WTC11 (cell line): ENCODE measurements around the gene RGMB. TPM values are rescaled to one million over a fixed set of nuclear protein-coding genes. Genes with fewer than 3 reads are reported as not detected.
"Not testable (repeated sequence)": the region's sequence is repeated elsewhere in the genome, so short reads cannot be mapped to it uniquely, and the experiment has no call there.

Experiments used
- ATAC-seq: fragments of 200-7000 bp; cut with Tn5 transposase; 2 replicates; pipeline ENCODE4 v1.10.0; 2021; ENCODE audit warnings: mild to moderate bottlenecking, moderate library complexity
- CTCF ChIA-PET: fragments of 300-600 bp; sonication (Branson Sonifier 250); formaldehyde crosslinking; loops from one replicate; lab custom pipeline; 2021; ENCODE audit warnings: antibody characterized with exemption; lab: Charles Lee
- POLR2A ChIA-PET: fragments of 350-600 bp; sonication (Branson Sonifier 250); formaldehyde crosslinking; loops from one replicate; lab custom pipeline; 2021; ENCODE audit warnings: antibody characterized with exemption; lab: Charles Lee
- DNase-seq: peaks from one replicate; pipeline ENCODE4 v3.0.0; 2021; ENCODE audit warnings: low spot score
- H3K27ac Mint-ChIP-seq: 2 replicates; pipeline ENCODE4 v1.8.0; 2021; ENCODE audit warnings: mixed read lengths
- H3K27me3 Mint-ChIP-seq: 2 replicates; pipeline ENCODE4 v1.8.0; 2021; ENCODE audit warnings: low read depth, mild to moderate bottlenecking, moderate library complexity, mixed read lengths
- H3K36me3 Mint-ChIP-seq: 2 replicates; pipeline ENCODE4 v1.8.0; 2021; ENCODE audit warnings: mixed read lengths
- H3K4me1 Mint-ChIP-seq: 2 replicates; pipeline ENCODE4 v1.8.0; 2022; ENCODE audit warnings: mixed read lengths
- H3K4me3 Mint-ChIP-seq: 2 replicates; pipeline ENCODE4 v1.8.0; 2021; ENCODE audit warnings: mild to moderate bottlenecking, moderate library complexity, mixed read lengths
- H3K9me3 Mint-ChIP-seq: 2 replicates; pipeline ENCODE4 v1.8.0; 2021; ENCODE audit warnings: mixed read lengths
- ATF1 ChIP-seq: sonication (generic); formaldehyde crosslinking; IDR thresholded peaks from 2 replicates; pipeline ENCODE4 v1.8.1; 2023; ENCODE audit warnings: mild to moderate bottlenecking, moderate library complexity, missing genetic modification reagents
- ATF3 ChIP-seq: sonication (generic); formaldehyde crosslinking; conservative IDR thresholded peaks from 2 replicates; pipeline ENCODE4 v1.8.1; 2022; ENCODE audit warnings: mild to moderate bottlenecking, missing genetic modification reagents
- CTCF ChIP-seq: fragments of 200-600 bp; IDR thresholded peaks from 2 replicates; pipeline ENCODE4 v1.8.0; 2022; ENCODE audit warnings: antibody characterized with exemption
- ELF4 ChIP-seq: sonication (generic); formaldehyde crosslinking; IDR thresholded peaks from 2 replicates; pipeline ENCODE4 v1.8.1; 2022; ENCODE audit warnings: low read depth, mild to moderate bottlenecking, moderate library complexity, missing genetic modification reagents
- GTF2I ChIP-seq: fragments of 250-450 bp; sonication (Bioruptor Pico); conservative IDR thresholded peaks from 2 replicates; pipeline ENCODE4 v1.4.0; 2021; ENCODE audit warnings: mild to moderate bottlenecking
- HMGA2 ChIP-seq: fragments of 250-450 bp; sonication (Bioruptor Pico); IDR thresholded peaks from 2 replicates; pipeline ENCODE4 v1.4.0; 2021; ENCODE audit warnings: mild to moderate bottlenecking, moderate library complexity
- PREB ChIP-seq: sonication (generic); formaldehyde crosslinking; IDR thresholded peaks from 2 replicates; pipeline ENCODE4 v1.8.1; 2022; ENCODE audit warnings: mild to moderate bottlenecking, missing genetic modification reagents, moderate library complexity, borderline replicate concordance
- TEAD1 ChIP-seq: sonication (generic); formaldehyde crosslinking; IDR thresholded peaks from 2 replicates; pipeline ENCODE4 v1.8.0; 2022; ENCODE audit warnings: mild to moderate bottlenecking, missing genetic modification reagents
- ZBTB21 ChIP-seq: sonication (generic); formaldehyde crosslinking; IDR thresholded peaks from 2 replicates; pipeline ENCODE4 v1.8.1; 2023; ENCODE audit warnings: mild to moderate bottlenecking, missing genetic modification reagents, borderline replicate concordance
- ZMAT4 ChIP-seq: fragments of 250-450 bp; sonication (Bioruptor Pico); IDR thresholded peaks from 2 replicates; pipeline ENCODE4 v1.9.0; 2021; ENCODE audit warnings: mild to moderate bottlenecking
- ZNF219 ChIP-seq: sonication (generic); formaldehyde crosslinking; IDR thresholded peaks from 2 replicates; pipeline ENCODE4 v1.8.0; 2023; ENCODE audit warnings: missing genetic modification reagents, mild to moderate bottlenecking, borderline replicate concordance
- ZNF281 ChIP-seq: sonication (generic); formaldehyde crosslinking; IDR thresholded peaks from 2 replicates; pipeline ENCODE4 v1.8.0; 2023; ENCODE audit warnings: mild to moderate bottlenecking, missing genetic modification reagents
- total RNA-seq: library from RNA; stranded (reverse); gene quantifications from 3 replicates; pipeline ENCODE4 v1.2.3, GENCODE V29; 2021

RGMB gene
- total RNA-seq, 1 experiment from 2014 or later = 33.0 TPM

GRCh38 chr5:98750693-98751092, 22.8 kb upstream of the RGMB start:
- Mint-ChIP-seq H3K4me1 (peaks cover 46% of the 10 kb centered on the region), H3K9me3 (peaks cover 19% of the 10 kb centered on the region), H3K36me3 (peaks cover 22% of the 10 kb centered on the region), H3K27ac (peak overlapping the region; percentile 77; the same call in 1 of the 2 replicates), H3K4me3 (peak overlapping the region; percentile 44)
- CTCF ChIA-PET = interaction anchor here (1.9 to 4.4 kb wide), 2 partner anchors 16 to 18 kb away, joined by 9 to 37 read pairs; no protein-coding TSS in a partner anchor
- TF ChIP-seq PREB (CRISPR knock-in tag) = no peak
- peak; percentile 47; the same call in 1 of the 2 replicates for TF ChIP-seq CTCF
- TF ChIP-seq, all 79 proteins: peak for 1
- DNase-seq = peak; percentile 52
- POLR2A ChIA-PET = no interaction called here
- peak; percentile 86 for ATAC-seq
- H3K27me3 Mint-ChIP-seq = no peaks in the 10 kb centered on the region; the same call in 1 of the 2 replicates

- Mint-ChIP-seq H3K9me3 (peaks cover 21% of the 10 kb centered on the region), H3K4me1 (peaks cover 46% of the 10 kb centered on the region), H3K36me3 (peaks cover 26% of the 10 kb centered on the region), H3K4me3 (peak overlapping the region; percentile 62), H3K27ac (peak overlapping the region; percentile 96)
- POLR2A ChIA-PET, DNase-seq, H3K27me3 Mint-ChIP-seq: not testable (repeated sequence)
- peak; percentile 23; the same call in 1 of the 2 replicates for ATAC-seq
- CTCF ChIA-PET = interaction anchor here (4.4 kb wide), 1 partner anchor 16 kb away, joined by 37 read pairs; no protein-coding TSS in a partner anchor
Observed at GRCh38 chr5:98752331-98752730, 21.1 kb upstream of the RGMB start.

- CTCF ChIA-PET = interaction anchor here (4.4 kb wide), 1 partner anchor 16 kb away, joined by 37 read pairs; no protein-coding TSS in a partner anchor
- not testable (repeated sequence) for H3K27me3 Mint-ChIP-seq
Observed at GRCh38 chr5:98752801-98753200, 20.7 kb upstream of the RGMB start.

GRCh38 chr5:98753507-98753906, 20.0 kb upstream of the RGMB start:
- Mint-ChIP-seq H3K27ac (peak overlapping the region; percentile 83; the same call in 1 of the 2 replicates), H3K27me3 (no peaks in the 10 kb centered on the region)
- 0 out of 2 replicates have a peak, but pooled peaks have one; percentile 66 for TF ChIP-seq ZNF281 (CRISPR knock-in tag)
- no peak for TF ChIP-seq ZMAT4 (CRISPR knock-in tag)
- TF ChIP-seq, all 79 proteins: peak for 1
- peak; percentile 46 for DNase-seq
- H3K4me1 Mint-ChIP-seq = peaks cover 46% of the 10 kb centered on the region
- peak; percentile 54 for ATAC-seq
- peaks cover 19% of the 10 kb centered on the region for H3K9me3 Mint-ChIP-seq
- ChIA-PET CTCF (interaction anchor here (4.4 kb wide), 1 partner anchor 15 kb away, joined by 37 read pairs; no protein-coding TSS in a partner anchor), POLR2A (interaction anchor here (1.0 kb wide), 1 partner anchor 16 kb away, joined by 3 read pairs; no protein-coding TSS in a partner anchor)
- peaks cover 20% of the 10 kb centered on the region for H3K36me3 Mint-ChIP-seq
- no peak overlapping the region for H3K4me3 Mint-ChIP-seq

More at GRCh38 chr5:98752801-98753200, 20.7 kb upstream of the RGMB start:
- Mint-ChIP-seq H3K36me3 (peaks cover 26% of the 10 kb centered on the region), H3K4me3 (peak overlapping the region; percentile 62), H3K9me3 (peaks cover 23% of the 10 kb centered on the region), H3K27ac (peak overlapping the region; percentile 96), H3K4me1 (peaks cover 46% of the 10 kb centered on the region)
- POLR2A ChIA-PET, DNase-seq, ATAC-seq: not testable (repeated sequence)

- Mint-ChIP-seq H3K4me3 (no peak overlapping the region), H3K27me3 (no peaks in the 10 kb centered on the region), H3K4me1 (peaks cover 39% of the 10 kb centered on the region), H3K36me3 (peaks cover 17% of the 10 kb centered on the region), H3K9me3 (peaks cover 19% of the 10 kb centered on the region), H3K27ac (peak overlapping the region; percentile 28; the same call in 1 of the 2 replicates)
- TF ChIP-seq ZBTB21 (CRISPR knock-in tag) = no peak
- TF ChIP-seq ELF4 (CRISPR knock-in tag) = no peak
- no peak for TF ChIP-seq HMGA2
- TF ChIP-seq ZNF219 (CRISPR knock-in tag) = no peak
- no peak for TF ChIP-seq GTF2I (CRISPR knock-in tag)
- no peak for TF ChIP-seq CTCF
- no peak for TF ChIP-seq TEAD1
- no peak for TF ChIP-seq ATF1 (CRISPR knock-in tag)
- TF ChIP-seq ATF3 (CRISPR knock-in tag) = no peak
- no peak for TF ChIP-seq PREB (CRISPR knock-in tag)
- POLR2A ChIA-PET = no interaction called here
- no peak for DNase-seq
- CTCF ChIA-PET = interaction anchor here (1.2 to 1.5 kb wide), 2 partner anchors 14 to 21 kb away, joined by 3 to 6 read pairs; no protein-coding TSS in a partner anchor
- no peak for ATAC-seq
Observed at GRCh38 chr5:98755406-98755805, 18.1 kb upstream of the RGMB start.
